Measurements from ENCODE around the gene LPP.

Gene LPP

DNA sequence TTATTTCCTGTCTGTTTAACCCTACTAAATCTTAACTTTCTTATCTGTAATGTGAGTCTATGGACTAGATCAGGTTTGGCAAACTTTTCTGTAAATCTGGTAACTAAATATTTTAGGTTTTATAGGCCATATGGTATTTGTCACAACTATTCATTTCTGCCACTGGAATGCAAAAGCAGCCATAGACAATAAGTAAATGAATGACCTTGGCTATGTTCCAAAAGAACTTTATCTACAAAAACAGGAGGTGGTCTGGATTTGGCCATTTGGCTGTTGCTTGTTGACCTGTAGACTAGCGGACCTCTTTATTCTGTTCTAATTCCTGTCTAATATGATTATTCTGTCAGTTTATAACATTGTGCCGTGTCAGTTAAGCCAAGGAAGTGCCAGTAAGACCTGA, 314.2 kb downstream of the LPP start:
- Histone ChIP-seq H3K36me3 (ENCODE audit: control insufficient read depth, insufficient read depth, low read length) (no peaks in the 10 kb centered on the region), H3K4me1 (ENCODE audit: control insufficient read depth, insufficient read depth, low read length, poor library complexity, severe bottlenecking) (no peaks in the 10 kb centered on the region)
- no peak for DNase-seq

GRCh38 chr3:188468662-188469061, 314.7 kb downstream of the LPP start:
- DNase-seq = no peak
- no peaks in the 10 kb centered on the region for H3K4me1 ChIP-seq (ENCODE audit: control insufficient read depth, insufficient read depth, low read length, poor library complexity, severe bottlenecking)
- H3K27me3 ChIP-seq (replicated peaks; ENCODE audit: control insufficient read depth, insufficient read depth, low read length, poor library complexity, severe bottlenecking) = no peaks in the 10 kb centered on the region
- H3K36me3 ChIP-seq (ENCODE audit: control insufficient read depth, insufficient read depth, low read length) = no peaks in the 10 kb centered on the region
- H3K9me3 ChIP-seq (ENCODE audit: control insufficient read depth, low read length) = no peaks in the 10 kb centered on the region
- no peak overlapping the region for H3K4me3 ChIP-seq (ENCODE audit: insufficient read depth, low read depth, low read length, poor library complexity, severe bottlenecking)
- H3K27ac ChIP-seq (ENCODE audit: insufficient read depth, low read length, poor library complexity, severe bottlenecking) = no peak overlapping the region

More for the DNA sequence above, 314.2 kb downstream of the LPP start:
- no peak overlapping the region for H3K4me3 ChIP-seq (ENCODE audit: insufficient read depth, low read depth, low read length, poor library complexity, severe bottlenecking)
- no peaks in the 10 kb centered on the region for H3K9me3 ChIP-seq (ENCODE audit: control insufficient read depth, low read length)
- H3K27me3 ChIP-seq (replicated peaks; ENCODE audit: control insufficient read depth, insufficient read depth, low read length, poor library complexity, severe bottlenecking) = no peaks in the 10 kb centered on the region
- H3K27ac ChIP-seq (ENCODE audit: insufficient read depth, low read length, poor library complexity, severe bottlenecking) = no peak overlapping the region

GRCh38 chr3:188469228-188469885, 315.4 kb downstream of the LPP start:
- Histone ChIP-seq H3K27ac (ENCODE audit: insufficient read depth, low read length, poor library complexity, severe bottlenecking) (no peak overlapping the region), H3K36me3 (ENCODE audit: control insufficient read depth, insufficient read depth, low read length) (no peaks in the 10 kb centered on the region), H3K4me1 (ENCODE audit: control insufficient read depth, insufficient read depth, low read length, poor library complexity, severe bottlenecking) (no peaks in the 10 kb centered on the region), H3K9me3 (ENCODE audit: control insufficient read depth, low read length) (no peaks in the 10 kb centered on the region), H3K27me3 (replicated peaks; ENCODE audit: control insufficient read depth, insufficient read depth, low read length, poor library complexity, severe bottlenecking) (no peaks in the 10 kb centered on the region), H3K4me3 (ENCODE audit: insufficient read depth, low read depth, low read length, poor library complexity, severe bottlenecking) (no peak overlapping the region)
- DNase-seq = no peak

- no peaks in the 10 kb centered on the region for H3K36me3 ChIP-seq (ENCODE audit: control insufficient read depth, insufficient read depth, low read length)
- H3K9me3 ChIP-seq (ENCODE audit: control insufficient read depth, low read length) = no peaks in the 10 kb centered on the region
- H3K4me3 ChIP-seq (ENCODE audit: insufficient read depth, low read depth, low read length, poor library complexity, severe bottlenecking) = no peak overlapping the region
- H3K4me1 ChIP-seq (ENCODE audit: control insufficient read depth, insufficient read depth, low read length, poor library complexity, severe bottlenecking) = no peaks in the 10 kb centered on the region
- no peak for DNase-seq
- no peak overlapping the region for H3K27ac ChIP-seq (ENCODE audit: insufficient read depth, low read length, poor library complexity, severe bottlenecking)
- no peaks in the 10 kb centered on the region for H3K27me3 ChIP-seq (replicated peaks; ENCODE audit: control insufficient read depth, insufficient read depth, low read length, poor library complexity, severe bottlenecking)
Observed at GRCh38 chr3:188470508-188471130, 316.7 kb downstream of the LPP start.

DNA sequence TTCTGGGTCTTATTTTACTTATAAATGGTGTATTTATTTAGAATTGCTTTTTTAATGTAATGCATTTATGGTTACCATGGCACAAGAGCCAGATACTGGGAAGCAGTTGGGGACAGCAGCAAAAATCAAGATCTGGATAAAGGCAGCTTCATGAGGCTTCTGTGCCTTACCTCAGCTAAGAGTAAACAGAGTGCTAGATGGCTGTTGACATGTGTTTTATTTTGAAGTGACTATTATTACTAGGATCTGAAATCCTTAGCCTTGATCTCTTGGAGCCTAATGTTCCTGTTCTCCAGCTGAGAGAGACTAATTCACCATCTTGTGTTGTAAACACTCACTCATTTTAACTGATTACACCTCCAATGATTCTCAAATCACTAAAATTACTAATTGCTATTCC, 317.8 kb downstream of the LPP start:
- H3K36me3 ChIP-seq (ENCODE audit: control insufficient read depth, insufficient read depth, low read length) = no peaks in the 10 kb centered on the region

DNA sequence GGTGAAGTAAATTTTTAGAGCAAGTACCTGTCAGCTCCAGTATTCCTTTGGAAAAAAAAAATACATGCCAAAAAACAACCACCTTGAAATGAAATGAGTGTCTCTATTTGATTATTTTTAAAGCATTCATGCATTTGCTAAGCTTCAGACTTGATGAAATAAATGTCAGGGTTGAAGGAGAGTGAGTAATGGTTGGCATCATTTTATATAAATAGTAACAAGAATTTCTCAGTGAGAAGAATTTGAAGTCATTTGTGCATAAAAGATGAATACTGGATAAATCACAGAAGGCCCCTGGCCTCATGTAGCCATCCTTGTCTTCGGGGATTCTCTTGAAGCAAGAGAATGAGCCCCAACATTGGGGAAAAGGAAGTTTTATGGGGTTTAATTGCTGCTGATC, 318.4 kb downstream of the LPP start:
- no peaks in the 10 kb centered on the region for H3K9me3 ChIP-seq (ENCODE audit: control insufficient read depth, low read length)
- H3K27ac ChIP-seq (ENCODE audit: insufficient read depth, low read length, poor library complexity, severe bottlenecking) = no peak overlapping the region
- no peaks in the 10 kb centered on the region for H3K36me3 ChIP-seq (ENCODE audit: control insufficient read depth, insufficient read depth, low read length)
- no peak for DNase-seq
- H3K4me3 ChIP-seq (ENCODE audit: insufficient read depth, low read depth, low read length, poor library complexity, severe bottlenecking) = no peak overlapping the region
- no peaks in the 10 kb centered on the region for H3K27me3 ChIP-seq (replicated peaks; ENCODE audit: control insufficient read depth, insufficient read depth, low read length, poor library complexity, severe bottlenecking)
- no peaks in the 10 kb centered on the region for H3K4me1 ChIP-seq (ENCODE audit: control insufficient read depth, insufficient read depth, low read length, poor library complexity, severe bottlenecking)

More for the DNA sequence above, 317.8 kb downstream of the LPP start:
- H3K4me1 ChIP-seq (ENCODE audit: control insufficient read depth, insufficient read depth, low read length, poor library complexity, severe bottlenecking) = no peaks in the 10 kb centered on the region
- H3K27ac ChIP-seq (ENCODE audit: insufficient read depth, low read length, poor library complexity, severe bottlenecking) = no peak overlapping the region
- H3K27me3 ChIP-seq (replicated peaks; ENCODE audit: control insufficient read depth, insufficient read depth, low read length, poor library complexity, severe bottlenecking) = no peaks in the 10 kb centered on the region
- no peaks in the 10 kb centered on the region for H3K9me3 ChIP-seq (ENCODE audit: control insufficient read depth, low read length)
- H3K4me3 ChIP-seq (ENCODE audit: insufficient read depth, low read depth, low read length, poor library complexity, severe bottlenecking) = no peak overlapping the region
- no peak for DNase-seq

DNA sequence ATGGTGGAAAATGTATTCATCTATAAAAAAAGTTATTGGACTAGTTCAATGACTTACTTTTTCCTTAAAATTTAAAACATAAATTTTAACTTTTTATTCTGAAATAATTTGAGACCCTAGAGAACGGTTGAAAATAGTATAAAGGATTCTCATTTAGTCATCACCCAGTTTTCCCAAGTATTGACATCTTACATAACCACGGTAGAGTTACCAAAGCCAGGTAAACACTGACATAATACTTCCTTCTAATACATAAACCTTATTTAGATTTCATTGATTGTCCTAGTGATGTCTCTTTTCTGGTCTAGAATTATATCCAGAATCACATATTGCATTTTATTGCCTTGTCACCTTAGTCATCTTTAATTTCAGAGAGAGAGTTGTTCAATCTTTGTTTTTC, 319.1 kb downstream of the LPP start:
- Histone ChIP-seq H3K9me3 (ENCODE audit: control insufficient read depth, low read length) (no peaks in the 10 kb centered on the region), H3K36me3 (ENCODE audit: control insufficient read depth, insufficient read depth, low read length) (no peaks in the 10 kb centered on the region), H3K27me3 (replicated peaks; ENCODE audit: control insufficient read depth, insufficient read depth, low read length, poor library complexity, severe bottlenecking) (no peaks in the 10 kb centered on the region), H3K27ac (ENCODE audit: insufficient read depth, low read length, poor library complexity, severe bottlenecking) (no peak overlapping the region), H3K4me1 (ENCODE audit: control insufficient read depth, insufficient read depth, low read length, poor library complexity, severe bottlenecking) (no peaks in the 10 kb centered on the region), H3K4me3 (ENCODE audit: insufficient read depth, low read depth, low read length, poor library complexity, severe bottlenecking) (no peak overlapping the region)
- DNase-seq = no peak

GRCh38 chr3:188473591-188474288, 319.8 kb downstream of the LPP start:
- Histone ChIP-seq H3K4me1 (ENCODE audit: control insufficient read depth, insufficient read depth, low read length, poor library complexity, severe bottlenecking) (no peaks in the 10 kb centered on the region), H3K27ac (ENCODE audit: insufficient read depth, low read length, poor library complexity, severe bottlenecking) (no peak overlapping the region), H3K4me3 (ENCODE audit: insufficient read depth, low read depth, low read length, poor library complexity, severe bottlenecking) (no peak overlapping the region), H3K27me3 (replicated peaks; ENCODE audit: control insufficient read depth, insufficient read depth, low read length, poor library complexity, severe bottlenecking) (no peaks in the 10 kb centered on the region), H3K36me3 (ENCODE audit: control insufficient read depth, insufficient read depth, low read length) (no peaks in the 10 kb centered on the region), H3K9me3 (ENCODE audit: control insufficient read depth, low read length) (no peaks in the 10 kb centered on the region)
- DNase-seq = no peak

DNA sequence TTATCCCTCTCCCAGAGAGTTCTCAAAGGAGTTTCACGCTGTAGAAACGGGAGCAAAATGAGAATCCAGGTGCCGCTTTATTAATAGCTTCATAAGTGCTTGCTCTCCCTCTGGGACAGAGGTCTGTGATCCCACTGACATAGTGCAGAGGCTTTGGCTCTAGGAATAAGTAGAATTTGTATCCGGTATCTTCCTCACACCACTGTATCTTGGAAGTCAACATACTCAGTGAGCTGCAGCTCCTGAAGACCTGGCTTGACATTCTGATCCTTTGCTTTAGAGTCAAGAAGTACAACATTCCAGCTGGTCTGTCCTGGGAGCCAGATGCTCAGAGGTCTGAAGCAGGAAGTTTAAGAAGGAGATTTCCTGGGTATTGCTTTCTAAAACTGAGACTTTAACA, 323.0 kb downstream of the LPP start:
- Histone ChIP-seq H3K4me1 (ENCODE audit: control insufficient read depth, insufficient read depth, low read length, poor library complexity, severe bottlenecking) (no peaks in the 10 kb centered on the region), H3K9me3 (ENCODE audit: control insufficient read depth, low read length) (no peaks in the 10 kb centered on the region), H3K4me3 (ENCODE audit: insufficient read depth, low read depth, low read length, poor library complexity, severe bottlenecking) (no peak overlapping the region), H3K27ac (ENCODE audit: insufficient read depth, low read length, poor library complexity, severe bottlenecking) (no peak overlapping the region), H3K27me3 (replicated peaks; ENCODE audit: control insufficient read depth, insufficient read depth, low read length, poor library complexity, severe bottlenecking) (no peaks in the 10 kb centered on the region), H3K36me3 (ENCODE audit: control insufficient read depth, insufficient read depth, low read length) (no peaks in the 10 kb centered on the region)
- no peak for DNase-seq

DNA sequence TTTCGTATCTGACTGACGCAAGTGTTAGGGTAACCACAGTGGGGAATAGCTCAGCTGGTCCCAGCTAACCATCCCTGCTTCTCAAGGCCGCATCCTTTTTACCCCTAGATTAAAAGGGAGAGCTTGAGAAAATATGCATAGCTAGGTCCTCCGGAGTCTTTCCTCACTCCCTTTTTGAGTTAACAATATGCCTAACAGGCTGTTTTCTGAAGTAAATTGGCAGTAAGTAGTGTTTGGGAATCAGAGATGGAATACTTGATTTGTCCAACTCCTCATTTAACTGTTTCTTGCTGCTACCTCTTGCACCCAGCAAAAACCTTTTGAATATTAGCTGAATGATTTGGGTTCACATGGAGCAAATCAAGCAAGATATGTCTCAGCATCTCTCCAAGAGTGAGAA, 326.1 kb downstream of the LPP start:
- no peak for DNase-seq
- Histone ChIP-seq H3K36me3 (ENCODE audit: control insufficient read depth, insufficient read depth, low read length) (peaks cover 10% of the 10 kb centered on the region), H3K4me3 (ENCODE audit: insufficient read depth, low read depth, low read length, poor library complexity, severe bottlenecking) (no peak overlapping the region), H3K9me3 (ENCODE audit: control insufficient read depth, low read length) (no peaks in the 10 kb centered on the region), H3K27ac (ENCODE audit: insufficient read depth, low read length, poor library complexity, severe bottlenecking) (no peak overlapping the region), H3K27me3 (replicated peaks; ENCODE audit: control insufficient read depth, insufficient read depth, low read length, poor library complexity, severe bottlenecking) (no peaks in the 10 kb centered on the region), H3K4me1 (ENCODE audit: control insufficient read depth, insufficient read depth, low read length, poor library complexity, severe bottlenecking) (no peaks in the 10 kb centered on the region)
